DND-41 (cell line): ENCODE results near the gene MFNG.

ENCODE experiments used
- ATAC-seq: fragments of 200-7000 bp; cut with Tn5 transposase; 3 replicates; pipeline ENCODE4 v1.9.1; 2021; ENCODE audit warnings: low read depth; ENCODE audit not compliant: insufficient read depth
- DNase-seq: peaks from one replicate; pipeline ENCODE4 v3.0.0-alpha.2; 2020
- H2AFZ ChIP-seq: 2 replicates; pipeline ENCODE4 v1.6.0; 2012; ENCODE audit warnings: low read depth, low read length
- H3K27ac ChIP-seq: 2 replicates; pipeline ENCODE4 v1.5.1; 2012; ENCODE audit warnings: low read length, inconsistent platforms
- H3K27me3 ChIP-seq: fragments of 200-600 bp; sonication (generic); 2 replicates; pipeline ENCODE4 v1.6.0; 2012; ENCODE audit warnings: low read length, mild to moderate bottlenecking, inconsistent platforms; ENCODE audit not compliant: insufficient read depth, poor library complexity
- H3K36me3 ChIP-seq: 2 replicates; pipeline ENCODE4 v1.5.1; 2012; ENCODE audit warnings: low read length, inconsistent platforms; ENCODE audit not compliant: insufficient read depth
- H3K4me1 ChIP-seq: 2 replicates; pipeline ENCODE4 v1.5.1; 2012; ENCODE audit warnings: mild to moderate bottlenecking, low read length; ENCODE audit not compliant: insufficient read depth
- H3K4me2 ChIP-seq: 2 replicates; pipeline ENCODE4 v1.6.0; 2012; ENCODE audit warnings: mild to moderate bottlenecking, moderate library complexity, low read length, inconsistent platforms; ENCODE audit not compliant: insufficient read depth
- H3K4me3 ChIP-seq, 2 experiments: fragments of 200-600 bp in 1 of 2; shearing (Covaris generic) in 1 of 2; 2 replicates each; pipeline ENCODE4 v1.5.1; 2012 to 2016; ENCODE audit warnings: inconsistent platforms in 2 of 2, low read length in 2 of 2, mild to moderate bottlenecking in 2 of 2, low read depth in 1 of 2, moderate library complexity in 1 of 2
- H3K79me2 ChIP-seq: 2 replicates; pipeline ENCODE4 v1.6.0; 2012; ENCODE audit warnings: low read length, inconsistent platforms; ENCODE audit not compliant: insufficient read depth
- H3K9ac ChIP-seq: 2 replicates; pipeline ENCODE4 v1.6.0; 2012; ENCODE audit warnings: low read depth, mild to moderate bottlenecking, inconsistent platforms, low read length, moderate library complexity
- H3K9me3 ChIP-seq: 2 replicates; pipeline ENCODE4 v1.5.1; 2012; ENCODE audit warnings: low read length, moderate library complexity, mild to moderate bottlenecking, inconsistent platforms; ENCODE audit not compliant: insufficient read depth, severe bottlenecking
- H4K20me1 ChIP-seq: 2 replicates; pipeline ENCODE4 v1.6.0; 2012; ENCODE audit warnings: low read length; ENCODE audit not compliant: insufficient read depth
- CTCF ChIP-seq: IDR thresholded peaks from 2 replicates; pipeline ENCODE4 v1.5.1; 2012; ENCODE audit warnings: borderline replicate concordance, low read length, moderate library complexity, mild to moderate bottlenecking; ENCODE audit not compliant: poor library complexity, severe bottlenecking; ENCODE audit errors: extremely low read depth
- EZH2 ChIP-seq: IDR thresholded peaks from 3 replicates; pipeline ENCODE4 v1.6.1; 2012; ENCODE audit warnings: borderline replicate concordance, low read depth, mild to moderate bottlenecking, moderate library complexity, low read length, inconsistent platforms; ENCODE audit not compliant: severe bottlenecking

Gene MFNG

GRCh38 chr22:37503850-37504249 is 17.7 kb upstream of the MFNG start:
- no peaks in the 10 kb centered on the region for H3K9me3 ChIP-seq
- no peak overlapping the region for H3K4me2 ChIP-seq
- no peak overlapping the region for H3K27ac ChIP-seq
- H3K27me3 ChIP-seq = no peaks in the 10 kb centered on the region
- H3K36me3 ChIP-seq = no peaks in the 10 kb centered on the region
- ATAC-seq (no peak), DNase-seq (no peak)
- no peaks in the 10 kb centered on the region for H3K79me2 ChIP-seq
- H3K4me1 ChIP-seq = no peaks in the 10 kb centered on the region
- no peak overlapping the region for H3K9ac ChIP-seq
- peaks cover 3% of the 10 kb centered on the region; the same call in 1 of the 2 replicates for H4K20me1 ChIP-seq
- TF ChIP-seq EZH2 (no peak), CTCF (no peak)
- H2AFZ ChIP-seq = no peak overlapping the region
- H3K4me3 ChIP-seq = no peak overlapping the region

- H3K36me3 ChIP-seq = no peaks in the 10 kb centered on the region
- peaks cover 3% of the 10 kb centered on the region; the same call in 1 of the 2 replicates for H4K20me1 ChIP-seq
- H3K27me3 ChIP-seq = no peaks in the 10 kb centered on the region
- no peak overlapping the region for H3K27ac ChIP-seq
- no peaks in the 10 kb centered on the region for H3K79me2 ChIP-seq
- no peak overlapping the region for H2AFZ ChIP-seq
- ATAC-seq = no peak
- TF ChIP-seq CTCF = no peak
- no peak for TF ChIP-seq EZH2
- H3K4me2 ChIP-seq = no peak overlapping the region
- no peaks in the 10 kb centered on the region for H3K4me1 ChIP-seq
- H3K9ac ChIP-seq = no peak overlapping the region
- H3K9me3 ChIP-seq = no peaks in the 10 kb centered on the region
- no peak overlapping the region for H3K4me3 ChIP-seq
- no peak for DNase-seq
Measured at GRCh38 chr22:37503183-37503683, 17.0 kb upstream of the MFNG start.

GRCh38 chr22:37502342-37503182 is 16.4 kb upstream of the MFNG start:
- Histone ChIP-seq H3K9ac (no peak overlapping the region), H3K4me1 (no peaks in the 10 kb centered on the region), H3K9me3 (no peaks in the 10 kb centered on the region), H3K79me2 (no peaks in the 10 kb centered on the region), H3K36me3 (no peaks in the 10 kb centered on the region), H3K4me2 (no peak overlapping the region), H3K27me3 (no peaks in the 10 kb centered on the region), H3K27ac (no peak overlapping the region), H2AFZ (no peak overlapping the region), H4K20me1 (peaks cover 3% of the 10 kb centered on the region; the same call in 1 of the 2 replicates), H3K4me3 (no peak overlapping the region)
- ATAC-seq (no peak), DNase-seq (no peak)
- no peak for TF ChIP-seq EZH2

GRCh38 chr22:37501610-37502341 is 15.6 kb upstream of the MFNG start:
- H3K9ac ChIP-seq = no peak overlapping the region
- ATAC-seq (no peak), DNase-seq (no peak)
- H3K36me3 ChIP-seq = no peaks in the 10 kb centered on the region
- H4K20me1 ChIP-seq = 0 out of 2 replicates have a peak, but pooled peaks cover 3% of the 10 kb centered on the region
- no peak overlapping the region for H3K4me3 ChIP-seq
- H3K27me3 ChIP-seq = no peaks in the 10 kb centered on the region
- H2AFZ ChIP-seq = no peak overlapping the region
- H3K9me3 ChIP-seq = no peaks in the 10 kb centered on the region
- no peaks in the 10 kb centered on the region for H3K79me2 ChIP-seq
- H3K4me2 ChIP-seq = no peak overlapping the region
- no peaks in the 10 kb centered on the region for H3K4me1 ChIP-seq
- H3K27ac ChIP-seq = no peak overlapping the region
- TF ChIP-seq EZH2 = no peak
- TF ChIP-seq CTCF = no peak
